ENCODE data around the gene SLC35F4. TPM values are rescaled to one million over a fixed set of nuclear protein-coding genes. Genes with fewer than 3 reads are reported as not detected.

The SLC35F4 gene
- total and polyA plus RNA-seq, 2 of the 8 experiments (the other 6 are each of a cell fraction or from before 2014, with no cell fraction given): not detected

DNA sequence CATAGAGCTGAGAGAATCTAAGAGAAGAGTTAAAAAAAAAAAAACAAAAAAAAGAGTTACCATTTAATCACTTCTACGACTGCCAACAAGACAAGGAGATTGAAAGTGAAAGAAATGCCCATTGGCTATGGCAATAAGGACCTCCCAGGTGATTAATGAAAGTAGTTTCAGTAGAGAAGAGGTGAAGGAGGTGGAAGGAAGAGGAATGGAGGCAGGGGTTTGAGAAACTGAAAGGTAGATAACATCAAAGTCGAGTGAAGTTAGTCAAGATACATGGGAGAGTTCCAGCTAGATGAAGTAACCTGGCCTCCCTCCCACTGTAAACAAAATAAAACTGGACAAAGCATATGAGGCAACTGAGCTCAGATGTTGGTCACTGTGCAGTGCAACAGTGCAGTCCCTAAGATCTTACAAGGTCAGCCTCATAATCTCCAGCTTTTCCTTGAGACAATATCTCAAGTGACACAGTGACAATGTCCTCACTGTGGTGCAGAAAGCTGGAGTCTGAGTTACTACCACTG, 254.3 kb downstream of the SLC35F4 start (continued):
- no peak for TF ChIP-seq SIN3A (conservative IDR thresholded peaks at IDR 0.05 in 1 of 2, IDR thresholded peaks at IDR 0.05 in 1 of 2; ENCODE audit: low read depth in 1 of 2, low read length in 2 of 2)
- TF ChIP-seq, protein P1, sequence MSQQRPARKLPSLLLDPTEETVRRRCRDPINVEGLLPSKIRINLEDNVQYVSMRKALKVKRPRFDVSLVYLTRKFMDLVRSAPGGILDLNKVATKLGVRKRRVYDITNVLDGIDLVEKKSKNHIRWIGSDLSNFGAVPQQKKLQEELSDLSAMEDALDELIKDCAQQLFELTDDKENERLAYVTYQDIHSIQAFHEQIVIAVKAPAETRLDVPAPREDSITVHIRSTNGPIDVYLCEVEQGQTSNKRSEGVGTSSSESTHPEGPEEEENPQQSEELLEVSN (IDR thresholded peaks at IDR 0.05): no peak
